SU-DHL-6 (cell line): Measurements from ENCODE around the gene PRR3.
"Not testable (repeated sequence)": the region's sequence is repeated elsewhere in the genome, so short reads cannot be mapped to it uniquely, and the experiment has no call there.

Source experiments
- CTCF ChIP-seq: fragments of 200-600 bp; sonication (generic); IDR thresholded peaks from one replicate; pipeline ENCODE4 v1.5.1; 2017; ENCODE audit warnings: antibody characterized with exemption, mild to moderate bottlenecking, low read length, moderate library complexity; ENCODE audit not compliant: insufficient read depth, poor library complexity, severe bottlenecking
- EZH2phosphoT487 ChIP-seq: fragments of 200-600 bp; sonication (generic), shearing (Covaris generic); conservative IDR thresholded peaks from 2 replicates; pipeline ENCODE4 v1.6.1; 2018; ENCODE audit warnings: mild to moderate bottlenecking, antibody characterized with exemption, low read length, moderate library complexity, mixed read lengths

DNA sequence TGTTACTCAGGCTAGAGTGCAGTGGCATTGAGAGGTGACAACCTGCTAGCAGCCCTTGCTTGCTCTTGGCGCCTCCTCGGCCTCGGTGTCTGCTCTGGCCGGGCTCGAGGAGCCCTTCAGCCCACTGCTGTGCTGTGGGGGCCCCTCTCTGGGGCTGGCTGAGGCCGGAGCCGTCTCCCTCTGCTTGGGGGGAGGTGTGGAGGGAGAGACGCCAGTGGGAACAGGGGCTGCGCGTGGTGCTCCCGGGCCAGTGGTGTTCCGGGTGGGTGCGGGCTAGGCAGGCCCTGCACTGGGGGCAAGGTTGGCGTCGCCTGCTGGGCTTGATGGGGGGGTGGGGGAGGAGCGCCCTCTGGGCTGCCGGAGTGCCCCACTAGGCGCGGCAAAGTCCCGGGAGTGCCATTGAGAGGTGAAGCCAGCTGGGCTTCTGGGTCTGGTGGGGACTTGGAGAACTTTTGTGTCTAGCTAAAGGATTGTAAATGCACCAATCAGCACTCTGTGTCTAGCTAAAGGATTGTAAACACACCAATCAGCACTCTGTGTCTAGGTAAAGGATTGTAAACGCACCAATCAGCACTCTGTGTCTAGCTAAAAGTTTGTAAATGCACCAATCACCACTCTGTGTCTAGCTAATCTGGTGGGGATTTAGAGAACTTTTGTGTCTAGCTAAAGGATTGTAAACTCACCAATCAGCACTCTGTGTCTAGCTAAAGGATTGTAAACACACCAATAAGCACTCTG lies 39.2 kb upstream of the PRR3 start:
- not testable (repeated sequence) for TF ChIP-seq CTCF, EZH2phosphoT487
